Panc1 (cell line): ENCODE results near the gene PPHLN1. TPM values are rescaled to one million over a fixed set of nuclear protein-coding genes. Genes with fewer than 3 reads are reported as not detected.

Source experiments
- ATAC-seq: fragments of 200-7000 bp; cut with Tn5 transposase; 2 replicates; pipeline ENCODE4 v1.9.1; 2020; ENCODE audit warnings: mild to moderate bottlenecking, moderate library complexity
- BruUV-seq: library from RNA; stranded (reverse); fragments of 400-500 nt; replicated peaks from 2 replicates; lab custom pipeline; 2021; lab: Mats Ljungman, UMichigan
- CTCF ChIA-PET: fragments of 300-600 bp; sonication (Branson Sonifier 250); formaldehyde crosslinking; loops from one replicate; lab custom pipeline; 2022; ENCODE audit warnings: antibody characterized with exemption; lab: Charles Lee
- POLR2A ChIA-PET: fragments of 300-600 bp; sonication (Branson Sonifier 250); formaldehyde crosslinking; loops from one replicate; lab custom pipeline; 2022; ENCODE audit warnings: antibody characterized with exemption; lab: Charles Lee
- DNase-seq: peaks from one replicate; pipeline ENCODE4 v3.0.0-alpha.2; 2010; ENCODE audit warnings: low read depth, low spot score
- H3K27ac ChIP-seq: 2 replicates; pipeline ENCODE4 v1.5.1; 2011; ENCODE audit warnings: mild to moderate bottlenecking, low read length, inconsistent platforms
- H3K27me3 ChIP-seq: fragments of 200-500 bp; sonication (Bioruptor generic); 2 replicates; pipeline ENCODE4 v1.6.0; 2014; ENCODE audit warnings: low read length, inconsistent platforms; ENCODE audit not compliant: control insufficient read depth, insufficient read depth
- H3K36me3 ChIP-seq: fragments of 200-500 bp; sonication (Bioruptor generic); 2 replicates; pipeline ENCODE4 v1.5.1; 2014; ENCODE audit warnings: inconsistent platforms, mild to moderate bottlenecking, low read length, moderate library complexity; ENCODE audit not compliant: control insufficient read depth, insufficient read depth
- H3K4me1 ChIP-seq: 2 replicates; pipeline ENCODE4 v1.5.1; 2011; ENCODE audit warnings: inconsistent platforms, mild to moderate bottlenecking, low read length, moderate library complexity; ENCODE audit not compliant: control insufficient read depth, insufficient read depth
- H3K4me3 ChIP-seq, 2 experiments: 2 replicates each; pipeline ENCODE4 v1.5.1; 2011 to 2012; ENCODE audit warnings: low read depth in 2 of 2, low read length in 2 of 2, mild to moderate bottlenecking in 2 of 2, inconsistent platforms in 1 of 2, moderate library complexity in 1 of 2
- H3K9me3 ChIP-seq: fragments of 200-500 bp; sonication (Bioruptor generic); 2 replicates; pipeline ENCODE4 v1.5.1; 2014; ENCODE audit warnings: low read depth, mild to moderate bottlenecking, inconsistent platforms, low read length, moderate library complexity; ENCODE audit not compliant: control insufficient read depth, insufficient read depth
- CTCF ChIP-seq: fragments of 450-650 bp; IDR thresholded peaks from 2 replicates; pipeline ENCODE4 v1.5.1; 2017; ENCODE audit warnings: mild to moderate bottlenecking
- POLR2AphosphoS5 ChIP-seq: IDR thresholded peaks from 2 replicates; pipeline ENCODE4 v1.6.1; 2012; ENCODE audit warnings: mild to moderate bottlenecking, low read depth, low read length, moderate library complexity
- SIN3A ChIP-seq: IDR thresholded peaks from 2 replicates; pipeline ENCODE4 v1.6.1; 2012; ENCODE audit warnings: low read depth, mild to moderate bottlenecking, low read length, moderate library complexity, borderline replicate concordance; ENCODE audit not compliant: insufficient read depth
- TCF7L2 ChIP-seq: IDR thresholded peaks from 2 replicates; pipeline ENCODE4 v1.6.1; 2011; ENCODE audit warnings: mild to moderate bottlenecking, low read depth, low read length, inconsistent platforms
- in situ Hi-C: cut with HindIII; loops from 2 replicates; pipeline ENCODE4 v1.10.0; 2016; ENCODE audit warnings: low sequenced_read_pairs, low pct_unique_long_range_greater_than_20kb
- intact Hi-C: fragments of 100-400 bp; cut with micrococcal nuclease; formaldehyde crosslinking; loops from one replicate; pipeline ENCODE4 v1.10.0; 2022; ENCODE audit not compliant: unreplicated experiment
- total RNA-seq: library from RNA; stranded (reverse); gene quantifications from one replicate; pipeline ENCODE4 v1.2.1, GENCODE V29; 2021; ENCODE audit not compliant: unreplicated experiment
- TF ChIP-seq, protein P1 (sequence below), 2 experiments: IDR thresholded peaks; 2 replicates each; pipeline ENCODE4 v1.6.1; 2011 to 2012; ENCODE audit warnings: low read depth in 2 of 2, control low read depth in 1 of 2, low read length in 1 of 2, mild to moderate bottlenecking in 1 of 2, moderate library complexity in 1 of 2; ENCODE audit not compliant: insufficient read depth in 1 of 2

The PPHLN1 gene
- total RNA-seq, 1 experiment from 2014 or later: 56.5 TPM

- Histone ChIP-seq H3K27me3 (peaks cover 9% of the 10 kb centered on the region), H3K9me3 (no peaks in the 10 kb centered on the region), H3K4me1 (no peaks in the 10 kb centered on the region), H3K27ac (no peak overlapping the region), H3K36me3 (no peaks in the 10 kb centered on the region), H3K4me3 (no peak overlapping the region)
- in situ Hi-C loops (no loop called here), intact Hi-C loops (no loop called here)
- CTCF ChIA-PET: no interaction called here
- BruUV-seq: no TSS peak
- POLR2A ChIA-PET: no interaction called here
- ATAC-seq (no peak), DNase-seq (no peak)
- no peak for TF ChIP-seq POLR2AphosphoS5
- TF ChIP-seq CTCF: no peak
- no peak for TF ChIP-seq TCF7L2
- TF ChIP-seq, protein P1, sequence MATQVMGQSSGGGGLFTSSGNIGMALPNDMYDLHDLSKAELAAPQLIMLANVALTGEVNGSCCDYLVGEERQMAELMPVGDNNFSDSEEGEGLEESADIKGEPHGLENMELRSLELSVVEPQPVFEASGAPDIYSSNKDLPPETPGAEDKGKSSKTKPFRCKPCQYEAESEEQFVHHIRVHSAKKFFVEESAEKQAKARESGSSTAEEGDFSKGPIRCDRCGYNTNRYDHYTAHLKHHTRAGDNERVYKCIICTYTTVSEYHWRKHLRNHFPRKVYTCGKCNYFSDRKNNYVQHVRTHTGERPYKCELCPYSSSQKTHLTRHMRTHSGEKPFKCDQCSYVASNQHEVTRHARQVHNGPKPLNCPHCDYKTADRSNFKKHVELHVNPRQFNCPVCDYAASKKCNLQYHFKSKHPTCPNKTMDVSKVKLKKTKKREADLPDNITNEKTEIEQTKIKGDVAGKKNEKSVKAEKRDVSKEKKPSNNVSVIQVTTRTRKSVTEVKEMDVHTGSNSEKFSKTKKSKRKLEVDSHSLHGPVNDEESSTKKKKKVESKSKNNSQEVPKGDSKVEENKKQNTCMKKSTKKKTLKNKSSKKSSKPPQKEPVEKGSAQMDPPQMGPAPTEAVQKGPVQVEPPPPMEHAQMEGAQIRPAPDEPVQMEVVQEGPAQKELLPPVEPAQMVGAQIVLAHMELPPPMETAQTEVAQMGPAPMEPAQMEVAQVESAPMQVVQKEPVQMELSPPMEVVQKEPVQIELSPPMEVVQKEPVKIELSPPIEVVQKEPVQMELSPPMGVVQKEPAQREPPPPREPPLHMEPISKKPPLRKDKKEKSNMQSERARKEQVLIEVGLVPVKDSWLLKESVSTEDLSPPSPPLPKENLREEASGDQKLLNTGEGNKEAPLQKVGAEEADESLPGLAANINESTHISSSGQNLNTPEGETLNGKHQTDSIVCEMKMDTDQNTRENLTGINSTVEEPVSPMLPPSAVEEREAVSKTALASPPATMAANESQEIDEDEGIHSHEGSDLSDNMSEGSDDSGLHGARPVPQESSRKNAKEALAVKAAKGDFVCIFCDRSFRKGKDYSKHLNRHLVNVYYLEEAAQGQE (IDR thresholded peaks at IDR 0.05; ENCODE audit: insufficient read depth in 1 of 2, low read depth in 2 of 2, low read length in 1 of 2): no peak
- no peak for TF ChIP-seq SIN3A
Observed at GRCh38 chr12:42281844-42282243, 44.1 kb upstream of the PPHLN1 start.

DNA sequence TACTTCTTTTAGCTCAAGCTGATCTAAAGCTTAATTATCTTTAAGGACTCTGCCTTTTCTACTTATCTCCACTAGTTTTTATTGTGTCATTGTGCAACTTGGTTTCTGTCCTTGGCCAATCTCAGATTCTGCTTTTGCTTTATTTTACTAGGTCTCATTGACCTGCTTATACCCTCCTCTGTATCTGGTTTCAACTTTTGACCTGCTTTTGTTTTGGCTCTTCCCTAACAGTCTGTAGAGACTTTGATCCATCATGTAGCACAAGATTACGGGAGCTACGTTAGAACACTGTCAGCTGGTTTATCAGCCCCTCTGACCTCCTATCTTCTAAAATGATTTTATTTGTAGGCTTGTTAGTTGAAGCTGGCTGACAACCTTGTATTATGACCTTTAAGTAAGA, 43.7 kb upstream of the PPHLN1 start:
- TF ChIP-seq, protein P1 (IDR thresholded peaks at IDR 0.05; ENCODE audit: insufficient read depth in 1 of 2, low read depth in 2 of 2, low read length in 1 of 2): no peak
- TF ChIP-seq TCF7L2: no peak
- no peak for TF ChIP-seq POLR2AphosphoS5
- TF ChIP-seq SIN3A: no peak
- in situ Hi-C loops: no loop called here
- Histone ChIP-seq H3K36me3 (no peaks in the 10 kb centered on the region), H3K27ac (no peak overlapping the region), H3K27me3 (peaks cover 9% of the 10 kb centered on the region; the same call in 1 of the 2 replicates), H3K4me3 (no peak overlapping the region), H3K9me3 (no peaks in the 10 kb centered on the region), H3K4me1 (no peaks in the 10 kb centered on the region)
- BruUV-seq: no TSS peak
- ChIA-PET POLR2A (no interaction called here), CTCF (no interaction called here)
- ATAC-seq: no peak
- intact Hi-C loops: no loop called here
- DNase-seq: no peak
